DOHH2 (cell line): ENCODE data around the gene MBD6.

ENCODE experiments used
- EZH2phosphoT487 ChIP-seq: fragments of 200-600 bp; sonication (generic); IDR thresholded peaks from 2 replicates; pipeline ENCODE4 v1.6.1; 2017; ENCODE audit warnings: borderline replicate concordance, mild to moderate bottlenecking, antibody characterized with exemption, low read length, moderate library complexity, mixed read lengths
- TF ChIP-seq, protein P1 (sequence below): fragments of 200-600 bp; sonication (generic); IDR thresholded peaks from one replicate; pipeline ENCODE4 v1.5.1; 2014; ENCODE audit warnings: antibody characterized with exemption, mild to moderate bottlenecking, low read depth, low read length; ENCODE audit not compliant: poor library complexity, severe bottlenecking

DNA sequence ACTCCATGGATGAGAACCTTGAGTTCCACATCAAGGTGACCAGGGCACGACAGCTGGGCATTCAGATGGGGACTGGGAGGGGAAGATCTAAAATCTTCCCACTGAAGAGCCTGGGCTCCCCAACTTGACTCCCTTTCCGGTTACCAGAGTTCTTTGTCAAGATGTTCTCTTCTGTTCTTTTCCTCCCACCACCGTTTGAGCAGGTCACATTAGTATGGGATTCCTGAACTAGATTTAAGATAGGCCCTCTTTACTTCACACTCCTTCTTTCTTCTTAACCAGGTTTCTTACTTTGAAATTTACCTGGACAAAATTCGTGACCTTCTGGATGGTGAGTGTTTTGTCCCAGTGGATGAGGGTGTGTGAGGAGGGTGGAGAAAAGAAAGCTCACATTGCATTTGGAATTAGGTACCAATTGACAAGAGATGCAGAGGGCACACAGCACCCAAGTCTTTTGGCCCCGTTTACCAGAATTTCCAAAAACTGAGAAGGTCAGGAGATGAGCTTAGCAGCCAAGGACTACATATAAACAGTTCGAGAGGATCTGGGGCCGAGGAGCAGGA lies 41.6 kb downstream of the MBD6 start:
- TF ChIP-seq, protein P1, sequence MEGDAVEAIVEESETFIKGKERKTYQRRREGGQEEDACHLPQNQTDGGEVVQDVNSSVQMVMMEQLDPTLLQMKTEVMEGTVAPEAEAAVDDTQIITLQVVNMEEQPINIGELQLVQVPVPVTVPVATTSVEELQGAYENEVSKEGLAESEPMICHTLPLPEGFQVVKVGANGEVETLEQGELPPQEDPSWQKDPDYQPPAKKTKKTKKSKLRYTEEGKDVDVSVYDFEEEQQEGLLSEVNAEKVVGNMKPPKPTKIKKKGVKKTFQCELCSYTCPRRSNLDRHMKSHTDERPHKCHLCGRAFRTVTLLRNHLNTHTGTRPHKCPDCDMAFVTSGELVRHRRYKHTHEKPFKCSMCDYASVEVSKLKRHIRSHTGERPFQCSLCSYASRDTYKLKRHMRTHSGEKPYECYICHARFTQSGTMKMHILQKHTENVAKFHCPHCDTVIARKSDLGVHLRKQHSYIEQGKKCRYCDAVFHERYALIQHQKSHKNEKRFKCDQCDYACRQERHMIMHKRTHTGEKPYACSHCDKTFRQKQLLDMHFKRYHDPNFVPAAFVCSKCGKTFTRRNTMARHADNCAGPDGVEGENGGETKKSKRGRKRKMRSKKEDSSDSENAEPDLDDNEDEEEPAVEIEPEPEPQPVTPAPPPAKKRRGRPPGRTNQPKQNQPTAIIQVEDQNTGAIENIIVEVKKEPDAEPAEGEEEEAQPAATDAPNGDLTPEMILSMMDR: no peak
- no peak for TF ChIP-seq EZH2phosphoT487
